ENCODE results near the gene STIP1. TPM values are rescaled to one million over a fixed set of nuclear protein-coding genes. Genes with fewer than 3 reads are reported as not detected.

Gene STIP1
- total and polyA plus RNA-seq, 9 of the 15 experiments (the other 6 are each of a cell fraction or from before 2014, with no cell fraction given) = 58.1 to 465 (median 346) TPM

GRCh38 chr11:64233913-64234586 is 48.1 kb downstream of the STIP1 start, which contains the start of gene VEGFB (continued):
- TF ChIP-seq E2F6 (IDR thresholded peaks at IDR 0.05; ENCODE audit: borderline replicate concordance in 1 of 2, extremely low read depth in 1 of 2, insufficient read depth in 1 of 2, insufficient read length in 1 of 2, low read depth in 1 of 2, low read length in 1 of 2, poor library complexity in 1 of 2, severe bottlenecking in 1 of 2) = peak in 1 of 2 experiments; percentile 66
- peak; percentile 58; the same call in 1 of the 2 replicates for TF ChIP-seq ZBTB7A (IDR thresholded peaks at IDR 0.05; ENCODE audit: borderline replicate concordance, control insufficient read depth, low read depth, low read length)

DNA sequence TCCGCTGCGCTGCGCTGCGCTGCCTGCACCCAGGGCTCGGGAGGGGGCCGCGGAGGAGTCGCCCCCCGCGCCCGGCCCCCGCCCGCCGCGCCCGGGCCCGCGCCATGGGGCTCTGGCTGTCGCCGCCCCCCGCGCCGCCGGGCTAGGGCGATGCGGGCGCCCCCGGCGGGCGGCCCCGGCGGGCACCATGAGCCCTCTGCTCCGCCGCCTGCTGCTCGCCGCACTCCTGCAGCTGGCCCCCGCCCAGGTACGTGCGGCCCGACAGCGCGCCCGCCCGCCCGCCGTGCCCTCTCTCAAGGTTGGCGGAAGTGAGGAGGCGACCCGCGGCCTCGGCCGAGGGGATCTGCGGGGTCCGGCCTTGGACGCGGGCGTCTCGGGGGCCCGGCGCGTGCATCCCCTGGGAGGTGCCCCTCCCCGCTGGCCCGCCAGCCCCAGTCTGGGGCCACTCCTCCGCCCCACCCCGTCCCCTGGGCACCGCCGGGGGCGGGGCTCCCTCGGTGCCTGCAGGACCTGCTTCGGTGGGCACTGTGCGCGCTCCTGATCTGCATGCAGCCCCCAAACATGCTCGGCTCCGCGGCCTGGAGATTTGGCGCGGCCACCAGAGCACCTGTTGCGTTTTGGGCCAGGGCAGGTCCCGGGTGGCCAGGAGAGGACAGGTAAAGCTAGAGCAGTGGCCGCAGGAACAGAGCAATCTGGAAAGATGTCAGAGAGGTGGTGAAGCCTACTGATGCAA is 48.8 kb downstream of the STIP1 start:
- peak overlapping the region; percentile 62; the same call in 1 of the 3 replicates for H3K27ac ChIP-seq (ENCODE audit: extremely low read depth, low read depth, low read length)
- ChIA-PET POLR2A (interaction anchor here (1.6 to 2.2 kb wide), 2 partner anchors 11 kb away, joined by 3 to 10 read pairs; partner anchors contain the start of gene PPP1R14B), CTCF (ENCODE audit: low intra/inter-chr PET ratio) (no interaction called here)
- H3K9me1 ChIP-seq (ENCODE audit: control insufficient read depth, insufficient read depth, low read length) = no peaks in the 10 kb centered on the region
- no peaks in the 10 kb centered on the region for H3K9me3 ChIP-seq (replicated peaks; ENCODE audit: control insufficient read depth, insufficient read depth, low read depth, low read length)
- DNase-seq (ENCODE audit: extremely low read depth in 1 of 4, low spot score in 3 of 4) (peak in 3 of 4 experiments; percentile 44 to 51 (median 48)), ATAC-seq (peak; percentile 14; the same call in 2 of the 3 replicates), FAIRE-seq (no peak)
- H2AFZ ChIP-seq (ENCODE audit: low read depth, low read length) = no peak overlapping the region
- 2% methylated on average over 37 of the region's 80 CpGs for WGBS (ENCODE audit: insufficient coverage, low coverage, missing lambda C conversion rate)
- H3K79me2 ChIP-seq (ENCODE audit: control insufficient read depth, insufficient read depth, low read length) = peaks cover 39% of the 10 kb centered on the region
- in situ Hi-C loops (cut with MboI) = no loop called here
- H3K27me3 ChIP-seq (ENCODE audit: control insufficient read depth in 2 of 2, insufficient read depth in 2 of 2, low read length in 2 of 2) = no peaks in the 10 kb centered on the region
- no TSS peak for BruUV-seq (replicated peaks)
- H3K36me3 ChIP-seq (ENCODE audit: control insufficient read depth, insufficient read depth, low read length) = peaks cover 37% of the 10 kb centered on the region; the same call in 2 of the 3 replicates
- H3K4me1 ChIP-seq (replicated peaks in 1 of 2; ENCODE audit: control insufficient read depth in 2 of 2, insufficient read depth in 2 of 2, low read length in 2 of 2) = peaks cover 34 to 66% of the 10 kb centered on the region in 2 experiments
- peak overlapping the region; percentile 88 for H3K4me2 ChIP-seq (ENCODE audit: insufficient read depth, low read length)
- H4K20me1 ChIP-seq (replicated peaks; ENCODE audit: control insufficient read depth, insufficient read depth, low read length) = no peaks in the 10 kb centered on the region
- peak overlapping the region; percentile 38 to 91 for H3K9ac ChIP-seq (ENCODE audit: insufficient read depth in 1 of 2, low read depth in 2 of 2, low read length in 2 of 2)
- H3K4me3 ChIP-seq = peak overlapping the region; percentile 71
- intact Hi-C loops (cut with micrococcal nuclease) = no loop called here
- TF ChIP-seq MTA1 (IDR thresholded peaks at IDR 0.05; ENCODE audit: borderline replicate concordance) (no peak), FOXM1 (IDR thresholded peaks at IDR 0.05; ENCODE audit: low read depth) (no peak), FOXM1 (CRISPR knock-in tag; IDR thresholded peaks at IDR 0.05; ENCODE audit: low read depth) (0 out of 2 replicates have a peak, but pooled peaks have one; percentile 10), HNRNPL (IDR thresholded peaks at IDR 0.05; ENCODE audit: low read depth, low read length) (peak; percentile 53; the same call in 1 of the 2 replicates), ZNF583 (CRISPR knock-in tag; IDR thresholded peaks at IDR 0.05) (0 out of 2 replicates have a peak, but pooled peaks have one; percentile 58), SAP30 (IDR thresholded peaks at IDR 0.05; ENCODE audit: borderline replicate concordance, insufficient read depth, low read depth, low read length, poor library complexity, severe bottlenecking) (peak; percentile 48)
- TF ChIP-seq, protein P1, sequence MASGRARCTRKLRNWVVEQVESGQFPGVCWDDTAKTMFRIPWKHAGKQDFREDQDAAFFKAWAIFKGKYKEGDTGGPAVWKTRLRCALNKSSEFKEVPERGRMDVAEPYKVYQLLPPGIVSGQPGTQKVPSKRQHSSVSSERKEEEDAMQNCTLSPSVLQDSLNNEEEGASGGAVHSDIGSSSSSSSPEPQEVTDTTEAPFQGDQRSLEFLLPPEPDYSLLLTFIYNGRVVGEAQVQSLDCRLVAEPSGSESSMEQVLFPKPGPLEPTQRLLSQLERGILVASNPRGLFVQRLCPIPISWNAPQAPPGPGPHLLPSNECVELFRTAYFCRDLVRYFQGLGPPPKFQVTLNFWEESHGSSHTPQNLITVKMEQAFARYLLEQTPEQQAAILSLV (tag; IDR thresholded peaks at IDR 0.05) = no peak
- TF ChIP-seq, protein P2, sequence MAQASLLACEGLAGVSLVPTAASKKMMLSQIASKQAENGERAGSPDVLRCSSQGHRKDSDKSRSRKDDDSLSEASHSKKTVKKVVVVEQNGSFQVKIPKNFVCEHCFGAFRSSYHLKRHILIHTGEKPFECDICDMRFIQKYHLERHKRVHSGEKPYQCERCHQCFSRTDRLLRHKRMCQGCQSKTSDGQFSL (CRISPR knock-in tag; IDR thresholded peaks at IDR 0.05) = no peak
- TF ChIP-seq, protein P2 (tag; IDR thresholded peaks at IDR 0.05) = 0 out of 4 replicates have a peak, but pooled peaks of 1 of the 2 experiments have one; percentile 57
- TF ChIP-seq, protein P3, sequence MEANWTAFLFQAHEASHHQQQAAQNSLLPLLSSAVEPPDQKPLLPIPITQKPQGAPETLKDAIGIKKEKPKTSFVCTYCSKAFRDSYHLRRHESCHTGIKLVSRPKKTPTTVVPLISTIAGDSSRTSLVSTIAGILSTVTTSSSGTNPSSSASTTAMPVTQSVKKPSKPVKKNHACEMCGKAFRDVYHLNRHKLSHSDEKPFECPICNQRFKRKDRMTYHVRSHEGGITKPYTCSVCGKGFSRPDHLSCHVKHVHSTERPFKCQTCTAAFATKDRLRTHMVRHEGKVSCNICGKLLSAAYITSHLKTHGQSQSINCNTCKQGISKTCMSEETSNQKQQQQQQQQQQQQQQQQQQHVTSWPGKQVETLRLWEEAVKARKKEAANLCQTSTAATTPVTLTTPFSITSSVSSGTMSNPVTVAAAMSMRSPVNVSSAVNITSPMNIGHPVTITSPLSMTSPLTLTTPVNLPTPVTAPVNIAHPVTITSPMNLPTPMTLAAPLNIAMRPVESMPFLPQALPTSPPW (CRISPR knock-in tag; IDR thresholded peaks at IDR 0.05) = peak; percentile 79
